WTC11 (cell line): ENCODE data around the gene SYMPK. TPM values are rescaled to one million over a fixed set of nuclear protein-coding genes. Genes with fewer than 3 reads are reported as not detected.
A peak's percentile ranks its signal among the peaks of the same experiment; 100 is the strongest.

ENCODE experiments used
- ATF1 ChIP-seq: sonication (generic); formaldehyde crosslinking; IDR thresholded peaks from 2 replicates; pipeline ENCODE4 v1.8.1; 2023; ENCODE audit warnings: mild to moderate bottlenecking, moderate library complexity, missing genetic modification reagents
- CBFB ChIP-seq: sonication (generic); formaldehyde crosslinking; IDR thresholded peaks from 2 replicates; pipeline ENCODE4 v1.8.1; 2022; ENCODE audit warnings: mild to moderate bottlenecking, low read depth, missing genetic modification reagents
- CREB1 ChIP-seq: sonication (generic); formaldehyde crosslinking; IDR thresholded peaks from 2 replicates; pipeline ENCODE4 v1.8.0; 2023; ENCODE audit warnings: mild to moderate bottlenecking, missing genetic modification reagents
- ELF4 ChIP-seq: sonication (generic); formaldehyde crosslinking; IDR thresholded peaks from 2 replicates; pipeline ENCODE4 v1.8.1; 2022; ENCODE audit warnings: low read depth, mild to moderate bottlenecking, moderate library complexity, missing genetic modification reagents
- FOXK1 ChIP-seq: sonication (generic); formaldehyde crosslinking; IDR thresholded peaks from 2 replicates; pipeline ENCODE4 v1.8.0; 2022; ENCODE audit warnings: mild to moderate bottlenecking, moderate library complexity, missing genetic modification reagents
- FOXP1 ChIP-seq: sonication (generic); formaldehyde crosslinking; IDR thresholded peaks from 2 replicates; pipeline ENCODE4 v1.8.0; 2022; ENCODE audit warnings: missing genetic modification reagents, mild to moderate bottlenecking, moderate library complexity, borderline replicate concordance
- NFATC4 ChIP-seq: fragments of 250-450 bp; sonication (Bioruptor Pico); IDR thresholded peaks from 2 replicates; pipeline ENCODE4 v1.9.0; 2021; ENCODE audit warnings: mild to moderate bottlenecking
- NFE2L1 ChIP-seq: sonication (generic); formaldehyde crosslinking; IDR thresholded peaks from 2 replicates; pipeline ENCODE4 v1.8.1; 2023; ENCODE audit warnings: missing genetic modification reagents
- NR3C1 ChIP-seq: sonication (generic); formaldehyde crosslinking; conservative IDR thresholded peaks from 2 replicates; pipeline ENCODE4 v1.8.1; 2023; ENCODE audit warnings: low read depth, mild to moderate bottlenecking, missing genetic modification reagents
- SMAD3 ChIP-seq: sonication (generic); formaldehyde crosslinking; IDR thresholded peaks from 2 replicates; pipeline ENCODE4 v1.8.0; 2022; ENCODE audit warnings: missing genetic modification reagents, mild to moderate bottlenecking, borderline replicate concordance
- SOX15 ChIP-seq: fragments of 250-450 bp; sonication (Bioruptor Pico); IDR thresholded peaks from 2 replicates; pipeline ENCODE4 v1.9.0; 2021; ENCODE audit warnings: mild to moderate bottlenecking
- SP1 ChIP-seq: sonication (generic); formaldehyde crosslinking; conservative IDR thresholded peaks from 2 replicates; pipeline ENCODE4 v1.8.1; 2022; ENCODE audit warnings: missing genetic modification reagents
- TEAD1 ChIP-seq: sonication (generic); formaldehyde crosslinking; IDR thresholded peaks from 2 replicates; pipeline ENCODE4 v1.8.0; 2022; ENCODE audit warnings: mild to moderate bottlenecking, missing genetic modification reagents
- ZBTB21 ChIP-seq: sonication (generic); formaldehyde crosslinking; IDR thresholded peaks from 2 replicates; pipeline ENCODE4 v1.8.1; 2023; ENCODE audit warnings: mild to moderate bottlenecking, missing genetic modification reagents, borderline replicate concordance
- ZNF121 ChIP-seq: sonication (generic); formaldehyde crosslinking; IDR thresholded peaks from 2 replicates; pipeline ENCODE4 v1.8.0; 2023; ENCODE audit warnings: missing genetic modification reagents
- ZNF232 ChIP-seq: sonication (generic); formaldehyde crosslinking; IDR thresholded peaks from 2 replicates; pipeline ENCODE4 v1.8.0; 2022; ENCODE audit warnings: mild to moderate bottlenecking, missing genetic modification reagents
- ZNF263 ChIP-seq: sonication (generic); formaldehyde crosslinking; IDR thresholded peaks from 2 replicates; pipeline ENCODE4 v1.8.1; 2022; ENCODE audit warnings: low read depth, mild to moderate bottlenecking, moderate library complexity, missing genetic modification reagents
- ZNF423 ChIP-seq: fragments of 250-450 bp; sonication (Bioruptor Pico); IDR thresholded peaks from 2 replicates; pipeline ENCODE4 v2.1.2; 2022; ENCODE audit warnings: mild to moderate bottlenecking, moderate library complexity
- total RNA-seq: library from RNA; stranded (reverse); gene quantifications from 3 replicates; pipeline ENCODE4 v1.2.3, GENCODE V29; 2021
- TF ChIP-seq, protein P1 (sequence below): sonication (generic); formaldehyde crosslinking; IDR thresholded peaks from 2 replicates; pipeline ENCODE4 v1.8.1; 2023; ENCODE audit warnings: mild to moderate bottlenecking, missing genetic modification reagents
- TF ChIP-seq, protein P2 (sequence below): sonication (generic); formaldehyde crosslinking; IDR thresholded peaks from 2 replicates; pipeline ENCODE4 v1.8.1; 2023; ENCODE audit warnings: mild to moderate bottlenecking, missing genetic modification reagents
- TF ChIP-seq, protein P3 (sequence below): fragments of 200-600 bp; IDR thresholded peaks from 2 replicates; pipeline ENCODE4 v1.8.0; 2022; ENCODE audit warnings: antibody characterized with exemption
- TF ChIP-seq, protein P4 (sequence below): sonication (generic); formaldehyde crosslinking; IDR thresholded peaks from 2 replicates; pipeline ENCODE4 v1.8.1; 2022; ENCODE audit warnings: low read depth, missing genetic modification reagents, borderline replicate concordance
- TF ChIP-seq, protein P5 (sequence below): sonication (generic); formaldehyde crosslinking; IDR thresholded peaks from 2 replicates; pipeline ENCODE4 v1.8.1; 2023; ENCODE audit warnings: mild to moderate bottlenecking, missing genetic modification reagents, moderate library complexity
- TF ChIP-seq, protein P6 (sequence below): sonication (generic); formaldehyde crosslinking; IDR thresholded peaks from 2 replicates; pipeline ENCODE4 v1.8.1; 2023; ENCODE audit warnings: mild to moderate bottlenecking, missing genetic modification reagents, moderate library complexity
- TF ChIP-seq, protein P7 (sequence below): sonication (generic); formaldehyde crosslinking; IDR thresholded peaks from 2 replicates; pipeline ENCODE4 v1.8.0; 2023; ENCODE audit warnings: missing genetic modification reagents
- TF ChIP-seq, protein P8 (sequence below): sonication (generic); formaldehyde crosslinking; IDR thresholded peaks from 2 replicates; pipeline ENCODE4 v1.8.0; 2022; ENCODE audit warnings: missing genetic modification reagents

Gene SYMPK
- total RNA-seq, 1 experiment from 2014 or later: 106 TPM

DNA sequence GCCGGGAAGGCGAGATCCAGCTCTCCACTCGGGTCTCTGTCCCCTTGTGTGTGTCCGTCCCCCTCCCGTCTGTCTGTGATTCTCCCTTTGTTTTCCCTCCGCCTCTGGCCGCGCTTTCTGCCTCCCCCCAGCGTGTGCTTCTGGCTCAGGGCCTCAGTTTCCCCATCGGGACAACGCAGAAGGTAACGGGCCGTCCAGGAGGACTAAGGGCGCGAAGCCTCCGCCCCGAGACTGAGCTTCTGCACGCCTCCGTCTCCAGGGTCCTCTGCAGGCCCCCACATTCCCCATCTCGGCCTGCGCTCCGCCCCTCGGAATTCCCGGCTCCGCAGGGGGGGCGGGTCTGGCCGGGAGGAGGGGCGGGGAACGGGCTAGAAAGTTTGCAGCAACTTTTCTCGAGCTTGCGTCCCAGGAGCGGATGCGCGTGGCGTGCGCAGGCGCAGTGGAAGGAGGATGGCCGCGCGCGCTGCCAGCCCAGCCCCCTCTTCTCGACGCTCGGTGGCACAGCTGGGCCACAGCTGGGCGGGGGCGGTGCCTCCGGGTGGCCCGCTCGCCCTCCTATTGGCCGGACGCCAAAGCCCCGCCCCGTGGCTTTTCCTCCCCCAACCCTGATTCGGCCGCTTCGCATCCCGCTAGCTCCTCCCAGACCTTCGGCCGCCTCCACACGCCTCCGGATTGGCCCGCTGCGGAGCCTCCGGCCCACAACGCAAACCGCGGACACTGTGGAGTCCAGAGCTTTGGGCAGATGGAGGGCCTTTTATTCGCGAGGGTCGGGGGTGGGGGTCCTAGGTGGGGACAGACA lies 93.8 kb downstream of the SYMPK start, which contains the start of gene SIX5 (continued):
- TF ChIP-seq, protein P1, sequence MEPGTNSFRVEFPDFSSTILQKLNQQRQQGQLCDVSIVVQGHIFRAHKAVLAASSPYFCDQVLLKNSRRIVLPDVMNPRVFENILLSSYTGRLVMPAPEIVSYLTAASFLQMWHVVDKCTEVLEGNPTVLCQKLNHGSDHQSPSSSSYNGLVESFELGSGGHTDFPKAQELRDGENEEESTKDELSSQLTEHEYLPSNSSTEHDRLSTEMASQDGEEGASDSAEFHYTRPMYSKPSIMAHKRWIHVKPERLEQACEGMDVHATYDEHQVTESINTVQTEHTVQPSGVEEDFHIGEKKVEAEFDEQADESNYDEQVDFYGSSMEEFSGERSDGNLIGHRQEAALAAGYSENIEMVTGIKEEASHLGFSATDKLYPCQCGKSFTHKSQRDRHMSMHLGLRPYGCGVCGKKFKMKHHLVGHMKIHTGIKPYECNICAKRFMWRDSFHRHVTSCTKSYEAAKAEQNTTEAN (CRISPR knock-in tag): no peak
- TF ChIP-seq ZNF232: 0 out of 2 replicates have a peak, but pooled peaks have one; percentile 6
- TF ChIP-seq, protein P2, sequence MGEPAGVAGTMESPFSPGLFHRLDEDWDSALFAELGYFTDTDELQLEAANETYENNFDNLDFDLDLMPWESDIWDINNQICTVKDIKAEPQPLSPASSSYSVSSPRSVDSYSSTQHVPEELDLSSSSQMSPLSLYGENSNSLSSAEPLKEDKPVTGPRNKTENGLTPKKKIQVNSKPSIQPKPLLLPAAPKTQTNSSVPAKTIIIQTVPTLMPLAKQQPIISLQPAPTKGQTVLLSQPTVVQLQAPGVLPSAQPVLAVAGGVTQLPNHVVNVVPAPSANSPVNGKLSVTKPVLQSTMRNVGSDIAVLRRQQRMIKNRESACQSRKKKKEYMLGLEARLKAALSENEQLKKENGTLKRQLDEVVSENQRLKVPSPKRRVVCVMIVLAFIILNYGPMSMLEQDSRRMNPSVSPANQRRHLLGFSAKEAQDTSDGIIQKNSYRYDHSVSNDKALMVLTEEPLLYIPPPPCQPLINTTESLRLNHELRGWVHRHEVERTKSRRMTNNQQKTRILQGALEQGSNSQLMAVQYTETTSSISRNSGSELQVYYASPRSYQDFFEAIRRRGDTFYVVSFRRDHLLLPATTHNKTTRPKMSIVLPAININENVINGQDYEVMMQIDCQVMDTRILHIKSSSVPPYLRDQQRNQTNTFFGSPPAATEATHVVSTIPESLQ (CRISPR knock-in tag): no peak
- no peak for TF ChIP-seq SOX15 (CRISPR knock-in tag)
- TF ChIP-seq, protein P3, sequence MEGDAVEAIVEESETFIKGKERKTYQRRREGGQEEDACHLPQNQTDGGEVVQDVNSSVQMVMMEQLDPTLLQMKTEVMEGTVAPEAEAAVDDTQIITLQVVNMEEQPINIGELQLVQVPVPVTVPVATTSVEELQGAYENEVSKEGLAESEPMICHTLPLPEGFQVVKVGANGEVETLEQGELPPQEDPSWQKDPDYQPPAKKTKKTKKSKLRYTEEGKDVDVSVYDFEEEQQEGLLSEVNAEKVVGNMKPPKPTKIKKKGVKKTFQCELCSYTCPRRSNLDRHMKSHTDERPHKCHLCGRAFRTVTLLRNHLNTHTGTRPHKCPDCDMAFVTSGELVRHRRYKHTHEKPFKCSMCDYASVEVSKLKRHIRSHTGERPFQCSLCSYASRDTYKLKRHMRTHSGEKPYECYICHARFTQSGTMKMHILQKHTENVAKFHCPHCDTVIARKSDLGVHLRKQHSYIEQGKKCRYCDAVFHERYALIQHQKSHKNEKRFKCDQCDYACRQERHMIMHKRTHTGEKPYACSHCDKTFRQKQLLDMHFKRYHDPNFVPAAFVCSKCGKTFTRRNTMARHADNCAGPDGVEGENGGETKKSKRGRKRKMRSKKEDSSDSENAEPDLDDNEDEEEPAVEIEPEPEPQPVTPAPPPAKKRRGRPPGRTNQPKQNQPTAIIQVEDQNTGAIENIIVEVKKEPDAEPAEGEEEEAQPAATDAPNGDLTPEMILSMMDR: no peak
- no peak for TF ChIP-seq ATF1 (CRISPR knock-in tag)
- 0 out of 2 replicates have a peak, but pooled peaks have one; percentile 60 for TF ChIP-seq NR3C1 (CRISPR knock-in tag)
- 0 out of 2 replicates have a peak, but pooled peaks have one; percentile 41 for TF ChIP-seq CBFB (CRISPR knock-in tag)
- TF ChIP-seq, protein P4, sequence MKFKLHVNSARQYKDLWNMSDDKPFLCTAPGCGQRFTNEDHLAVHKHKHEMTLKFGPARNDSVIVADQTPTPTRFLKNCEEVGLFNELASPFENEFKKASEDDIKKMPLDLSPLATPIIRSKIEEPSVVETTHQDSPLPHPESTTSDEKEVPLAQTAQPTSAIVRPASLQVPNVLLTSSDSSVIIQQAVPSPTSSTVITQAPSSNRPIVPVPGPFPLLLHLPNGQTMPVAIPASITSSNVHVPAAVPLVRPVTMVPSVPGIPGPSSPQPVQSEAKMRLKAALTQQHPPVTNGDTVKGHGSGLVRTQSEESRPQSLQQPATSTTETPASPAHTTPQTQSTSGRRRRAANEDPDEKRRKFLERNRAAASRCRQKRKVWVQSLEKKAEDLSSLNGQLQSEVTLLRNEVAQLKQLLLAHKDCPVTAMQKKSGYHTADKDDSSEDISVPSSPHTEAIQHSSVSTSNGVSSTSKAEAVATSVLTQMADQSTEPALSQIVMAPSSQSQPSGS (CRISPR knock-in tag): no peak
- no peak for TF ChIP-seq ZNF423 (CRISPR knock-in tag)
- TF ChIP-seq ZNF121 (CRISPR knock-in tag): no peak
- peak; percentile 96 for TF ChIP-seq TEAD1 (CRISPR knock-in tag)
- peak; percentile 6; the same call in 1 of the 2 replicates for TF ChIP-seq NFATC4 (CRISPR knock-in tag)
- TF ChIP-seq ZBTB21 (CRISPR knock-in tag): peak; percentile 88
- TF ChIP-seq, protein P5, sequence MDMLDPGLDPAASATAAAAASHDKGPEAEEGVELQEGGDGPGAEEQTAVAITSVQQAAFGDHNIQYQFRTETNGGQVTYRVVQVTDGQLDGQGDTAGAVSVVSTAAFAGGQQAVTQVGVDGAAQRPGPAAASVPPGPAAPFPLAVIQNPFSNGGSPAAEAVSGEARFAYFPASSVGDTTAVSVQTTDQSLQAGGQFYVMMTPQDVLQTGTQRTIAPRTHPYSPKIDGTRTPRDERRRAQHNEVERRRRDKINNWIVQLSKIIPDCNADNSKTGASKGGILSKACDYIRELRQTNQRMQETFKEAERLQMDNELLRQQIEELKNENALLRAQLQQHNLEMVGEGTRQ (CRISPR knock-in tag): 0 out of 2 replicates have a peak, but pooled peaks have one; percentile 29
- no peak for TF ChIP-seq NFE2L1 (CRISPR knock-in tag)
- TF ChIP-seq FOXK1 (CRISPR knock-in tag): peak; percentile 66
- TF ChIP-seq CREB1 (CRISPR knock-in tag): no peak; the same call in 1 of the 2 replicates
- TF ChIP-seq FOXP1 (CRISPR knock-in tag): peak; percentile 67; the same call in 1 of the 2 replicates
- peak; percentile 91 for TF ChIP-seq SP1
- peak; percentile 26; the same call in 1 of the 2 replicates for TF ChIP-seq SMAD3 (CRISPR knock-in tag)
- no peak for TF ChIP-seq ZNF263 (CRISPR knock-in tag)
- TF ChIP-seq, protein P6, sequence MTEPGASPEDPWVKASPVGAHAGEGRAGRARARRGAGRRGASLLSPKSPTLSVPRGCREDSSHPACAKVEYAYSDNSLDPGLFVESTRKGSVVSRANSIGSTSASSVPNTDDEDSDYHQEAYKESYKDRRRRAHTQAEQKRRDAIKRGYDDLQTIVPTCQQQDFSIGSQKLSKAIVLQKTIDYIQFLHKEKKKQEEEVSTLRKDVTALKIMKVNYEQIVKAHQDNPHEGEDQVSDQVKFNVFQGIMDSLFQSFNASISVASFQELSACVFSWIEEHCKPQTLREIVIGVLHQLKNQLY (CRISPR knock-in tag): no peak
- TF ChIP-seq ELF4: no peak
- TF ChIP-seq, protein P7, sequence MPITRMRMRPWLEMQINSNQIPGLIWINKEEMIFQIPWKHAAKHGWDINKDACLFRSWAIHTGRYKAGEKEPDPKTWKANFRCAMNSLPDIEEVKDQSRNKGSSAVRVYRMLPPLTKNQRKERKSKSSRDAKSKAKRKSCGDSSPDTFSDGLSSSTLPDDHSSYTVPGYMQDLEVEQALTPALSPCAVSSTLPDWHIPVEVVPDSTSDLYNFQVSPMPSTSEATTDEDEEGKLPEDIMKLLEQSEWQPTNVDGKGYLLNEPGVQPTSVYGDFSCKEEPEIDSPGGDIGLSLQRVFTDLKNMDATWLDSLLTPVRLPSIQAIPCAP: no peak
- TF ChIP-seq, protein P8, sequence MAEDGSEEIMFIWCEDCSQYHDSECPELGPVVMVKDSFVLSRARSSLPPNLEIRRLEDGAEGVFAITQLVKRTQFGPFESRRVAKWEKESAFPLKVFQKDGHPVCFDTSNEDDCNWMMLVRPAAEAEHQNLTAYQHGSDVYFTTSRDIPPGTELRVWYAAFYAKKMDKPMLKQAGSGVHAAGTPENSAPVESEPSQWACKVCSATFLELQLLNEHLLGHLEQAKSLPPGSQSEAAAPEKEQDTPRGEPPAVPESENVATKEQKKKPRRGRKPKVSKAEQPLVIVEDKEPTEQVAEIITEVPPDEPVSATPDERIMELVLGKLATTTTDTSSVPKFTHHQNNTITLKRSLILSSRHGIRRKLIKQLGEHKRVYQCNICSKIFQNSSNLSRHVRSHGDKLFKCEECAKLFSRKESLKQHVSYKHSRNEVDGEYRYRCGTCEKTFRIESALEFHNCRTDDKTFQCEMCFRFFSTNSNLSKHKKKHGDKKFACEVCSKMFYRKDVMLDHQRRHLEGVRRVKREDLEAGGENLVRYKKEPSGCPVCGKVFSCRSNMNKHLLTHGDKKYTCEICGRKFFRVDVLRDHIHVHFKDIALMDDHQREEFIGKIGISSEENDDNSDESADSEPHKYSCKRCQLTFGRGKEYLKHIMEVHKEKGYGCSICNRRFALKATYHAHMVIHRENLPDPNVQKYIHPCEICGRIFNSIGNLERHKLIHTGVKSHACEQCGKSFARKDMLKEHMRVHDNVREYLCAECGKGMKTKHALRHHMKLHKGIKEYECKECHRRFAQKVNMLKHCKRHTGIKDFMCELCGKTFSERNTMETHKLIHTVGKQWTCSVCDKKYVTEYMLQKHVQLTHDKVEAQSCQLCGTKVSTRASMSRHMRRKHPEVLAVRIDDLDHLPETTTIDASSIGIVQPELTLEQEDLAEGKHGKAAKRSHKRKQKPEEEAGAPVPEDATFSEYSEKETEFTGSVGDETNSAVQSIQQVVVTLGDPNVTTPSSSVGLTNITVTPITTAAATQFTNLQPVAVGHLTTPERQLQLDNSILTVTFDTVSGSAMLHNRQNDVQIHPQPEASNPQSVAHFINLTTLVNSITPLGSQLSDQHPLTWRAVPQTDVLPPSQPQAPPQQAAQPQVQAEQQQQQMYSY (CRISPR knock-in tag): peak; percentile 42; the same call in 1 of the 2 replicates
